ENCODE results near the gene KMT2A. TPM values are rescaled to one million over a fixed set of nuclear protein-coding genes. Genes with fewer than 3 reads are reported as not detected.
"Not testable (repeated sequence)": the region's sequence is repeated elsewhere in the genome, so short reads cannot be mapped to it uniquely, and the experiment has no call there.

The KMT2A gene
- total RNA-seq, 2 donors from 2014 or later, result 62.6 to 209 TPM

- Histone ChIP-seq H3K27me3 (no peaks in the 10 kb centered on the region), H3K27ac (no peak overlapping the region), H3K4me1 (peaks cover 8% of the 10 kb centered on the region), H3K36me3 (replicated peaks in 1 of 2; ENCODE audit: insufficient read depth in 1 of 2, low read depth in 2 of 2) (no peaks in the 10 kb centered on the region), H3K9me3 (no peaks in the 10 kb centered on the region), H3K4me3 (no peak overlapping the region)
- intact Hi-C loops (cut with DNase I), result no loop called here
- ATAC-seq, result peak; percentile 45
- TF ChIP-seq POLR2A (IDR thresholded peaks at IDR 0.05) (no peak), CTCF (IDR thresholded peaks at IDR 0.05) (no peak)
- DNase-seq, result peak in 3 of 4 donors; percentile 34 to 55 (median 48)
These were observed 20.6 kb upstream of the KMT2A start for GRCh38 chr11:118415739-118416068.

- ATAC-seq; intact Hi-C loops (cut with DNase I); H3K9me3 ChIP-seq; H3K36me3 ChIP-seq (replicated peaks in 1 of 2; ENCODE audit: insufficient read depth in 1 of 2, low read depth in 2 of 2); DNase-seq; H3K27ac ChIP-seq; H3K27me3 ChIP-seq; H3K4me1 ChIP-seq; H3K4me3 ChIP-seq: not testable (repeated sequence)
These were observed 19.4 kb upstream of the KMT2A start for GRCh38 chr11:118416900-118417299.

- no peak overlapping the region for H3K4me3 ChIP-seq
- H3K27me3 ChIP-seq, result no peaks in the 10 kb centered on the region
- intact Hi-C loops (cut with DNase I), result no loop called here
- DNase-seq (no peak), ATAC-seq (no peak)
- no peak overlapping the region for H3K27ac ChIP-seq
- H3K9me3 ChIP-seq, result no peaks in the 10 kb centered on the region
- peaks cover 8% of the 10 kb centered on the region for H3K4me1 ChIP-seq
- H3K36me3 ChIP-seq (replicated peaks in 1 of 2; ENCODE audit: insufficient read depth in 1 of 2, low read depth in 2 of 2), result no peaks in the 10 kb centered on the region
- no peak for TF ChIP-seq POLR2A (IDR thresholded peaks at IDR 0.05)
- TF ChIP-seq CTCF (IDR thresholded peaks at IDR 0.05), result no peak
- 75 to 77% methylated on average over 4 of the region's 4 CpGs for WGBS, 2 donors
These were observed 18.5 kb upstream of the KMT2A start for GRCh38 chr11:118417801-118418200.

GRCh38 chr11:118418766-118419165, 17.5 kb upstream of the KMT2A start:
- Histone ChIP-seq H3K4me1 (peaks cover 8% of the 10 kb centered on the region), H3K4me3 (no peak overlapping the region), H3K36me3 (replicated peaks in 1 of 2; ENCODE audit: insufficient read depth in 1 of 2, low read depth in 2 of 2) (no peaks in the 10 kb centered on the region), H3K27me3 (no peaks in the 10 kb centered on the region), H3K9me3 (no peaks in the 10 kb centered on the region), H3K27ac (no peak overlapping the region)
- TF ChIP-seq POLR2A (IDR thresholded peaks at IDR 0.05), result no peak
- TF ChIP-seq CTCF (IDR thresholded peaks at IDR 0.05), result no peak
- WGBS, 2 donors, result 54% methylated on average over 5 of the region's 5 CpGs
- intact Hi-C loops (cut with DNase I), result no loop called here
- DNase-seq, result no peak
- no peak for ATAC-seq

GRCh38 chr11:118427707-118428106, 8.6 kb upstream of the KMT2A start:
- Histone ChIP-seq H3K9me3 (no peaks in the 10 kb centered on the region), H3K27me3 (no peaks in the 10 kb centered on the region), H3K4me1 (no peaks in the 10 kb centered on the region), H3K36me3 (replicated peaks in 1 of 2; ENCODE audit: insufficient read depth in 1 of 2, low read depth in 2 of 2) (no peaks in the 10 kb centered on the region), H3K4me3 (no peak overlapping the region), H3K27ac (no peak overlapping the region)
- intact Hi-C loops (cut with DNase I), result no loop called here
- DNase-seq, result no peak
- ATAC-seq, result no peak
- WGBS, 2 donors, result 10 to 14% methylated on average over 1 of the region's 1 CpG
- TF ChIP-seq CTCF (IDR thresholded peaks at IDR 0.05), result no peak
- no peak for TF ChIP-seq POLR2A (IDR thresholded peaks at IDR 0.05)
